ENCODE measurements around the gene EGFLAM.
"Not testable (repeated sequence)": the region's sequence is repeated elsewhere in the genome, so short reads cannot be mapped to it uniquely, and the experiment has no call there.

EGFLAM gene

GRCh38 chr5:38333181-38333580 lies 74.8 kb downstream of the EGFLAM start:
- not testable (repeated sequence) for DNase-seq

- DNase-seq = no peak
Observed at GRCh38 chr5:38338455-38338854, 80.1 kb downstream of the EGFLAM start.

GRCh38 chr5:38339446-38339845 lies 81.1 kb downstream of the EGFLAM start:
- no peak for DNase-seq

GRCh38 chr5:38341056-38341455 lies 82.7 kb downstream of the EGFLAM start:
- DNase-seq = no peak

- no peak for DNase-seq
Observed at GRCh38 chr5:38341641-38342040, 83.3 kb downstream of the EGFLAM start.

GRCh38 chr5:38342261-38342660 lies 83.9 kb downstream of the EGFLAM start:
- DNase-seq = no peak

- no peak for DNase-seq
Observed at GRCh38 chr5:38344891-38345290, 86.5 kb downstream of the EGFLAM start.

GRCh38 chr5:38346593-38346992 lies 88.2 kb downstream of the EGFLAM start:
- no peak for DNase-seq

GRCh38 chr5:38347040-38347763 lies 88.8 kb downstream of the EGFLAM start:
- DNase-seq = no peak

GRCh38 chr5:38347896-38348295 lies 89.5 kb downstream of the EGFLAM start:
- DNase-seq = no peak

GRCh38 chr5:38360323-38361061 lies 102.1 kb downstream of the EGFLAM start:
- no peak for DNase-seq

- no peak for DNase-seq
Observed at GRCh38 chr5:38362713-38363112, 104.4 kb downstream of the EGFLAM start.

- no peak for DNase-seq
Observed at GRCh38 chr5:38364825-38365224, 106.5 kb downstream of the EGFLAM start.

- no peak for DNase-seq
Observed at GRCh38 chr5:38367410-38367809, 109.1 kb downstream of the EGFLAM start.

GRCh38 chr5:38367966-38368365 lies 109.6 kb downstream of the EGFLAM start:
- no peak for DNase-seq

- no peak for DNase-seq
Observed at GRCh38 chr5:38369692-38370091, 111.3 kb downstream of the EGFLAM start.

GRCh38 chr5:38370358-38371100 lies 112.2 kb downstream of the EGFLAM start:
- no peak for DNase-seq

GRCh38 chr5:38371596-38371995 lies 113.2 kb downstream of the EGFLAM start:
- DNase-seq = no peak

GRCh38 chr5:38373743-38374142 lies 115.4 kb downstream of the EGFLAM start:
- DNase-seq = no peak

- no peak for DNase-seq
Observed at GRCh38 chr5:38375423-38375822, 117.1 kb downstream of the EGFLAM start.

- DNase-seq = no peak
Observed at GRCh38 chr5:38376404-38376803, 118.0 kb downstream of the EGFLAM start.

GRCh38 chr5:38378579-38378978 lies 120.2 kb downstream of the EGFLAM start:
- no peak for DNase-seq

- DNase-seq = no peak
Observed at GRCh38 chr5:38379350-38379937, 121.1 kb downstream of the EGFLAM start.
